ENCODE measurements around the gene IRF3.
"Not testable (repeated sequence)": the region's sequence is repeated elsewhere in the genome, so short reads cannot be mapped to it uniquely, and the experiment has no call there.

Gene IRF3

GRCh38 chr19:49633273-49633672 lies 32.4 kb downstream of the IRF3 start:
- not testable (repeated sequence) for H3K36me3 ChIP-seq (ENCODE audit: control insufficient read depth, insufficient read depth, low read length); H3K9me3 ChIP-seq (ENCODE audit: control insufficient read depth, insufficient read depth, low read length); H3K27ac ChIP-seq (ENCODE audit: low read length); DNase-seq (ENCODE audit: low read depth, low spot score); H3K4me3 ChIP-seq (ENCODE audit: low read length); H3K4me1 ChIP-seq (ENCODE audit: control insufficient read depth, insufficient read depth, low read length); H3K27me3 ChIP-seq (ENCODE audit: control insufficient read depth, insufficient read depth, low read length)
- no CpG with 5 or more reads among the region's 9 CpGs for WGBS (ENCODE audit: insufficient coverage, insufficient read length)

- WGBS (ENCODE audit: insufficient coverage, insufficient read length), result no CpG with 5 or more reads among the region's 5 CpGs
These were observed 33.1 kb downstream of the IRF3 start for GRCh38 chr19:49632576-49632975.

GRCh38 chr19:49631610-49632192 lies 34.0 kb downstream of the IRF3 start:
- H3K36me3 ChIP-seq (ENCODE audit: control insufficient read depth, insufficient read depth, low read length), result no peaks in the 10 kb centered on the region
- H3K4me1 ChIP-seq (ENCODE audit: control insufficient read depth, insufficient read depth, low read length), result 0 out of 2 replicates have a peak, but pooled peaks cover 3% of the 10 kb centered on the region
- no CpG with 5 or more reads among the region's 19 CpGs for WGBS (ENCODE audit: insufficient coverage, insufficient read length)
- no peak overlapping the region for H3K4me3 ChIP-seq (ENCODE audit: low read length)
- DNase-seq (ENCODE audit: low read depth, low spot score), result no peak
- no peak overlapping the region for H3K27ac ChIP-seq (ENCODE audit: low read length)
- H3K9me3 ChIP-seq (ENCODE audit: control insufficient read depth, insufficient read depth, low read length), result no peaks in the 10 kb centered on the region
- no peaks in the 10 kb centered on the region for H3K27me3 ChIP-seq (ENCODE audit: control insufficient read depth, insufficient read depth, low read length)

More at GRCh38 chr19:49632576-49632975, 33.1 kb downstream of the IRF3 start:
- Histone ChIP-seq H3K27ac (ENCODE audit: low read length) (no peak overlapping the region), H3K4me3 (ENCODE audit: low read length) (no peak overlapping the region), H3K36me3 (ENCODE audit: control insufficient read depth, insufficient read depth, low read length) (no peaks in the 10 kb centered on the region), H3K4me1 (ENCODE audit: control insufficient read depth, insufficient read depth, low read length) (0 out of 2 replicates have a peak, but pooled peaks cover 3% of the 10 kb centered on the region), H3K9me3 (ENCODE audit: control insufficient read depth, insufficient read depth, low read length) (no peaks in the 10 kb centered on the region), H3K27me3 (ENCODE audit: control insufficient read depth, insufficient read depth, low read length) (no peaks in the 10 kb centered on the region)
- no peak for DNase-seq (ENCODE audit: low read depth, low spot score)

- no peaks in the 10 kb centered on the region for H3K9me3 ChIP-seq (ENCODE audit: control insufficient read depth, insufficient read depth, low read length)
- H3K27ac ChIP-seq (ENCODE audit: low read length), result no peak overlapping the region
- H3K4me3 ChIP-seq (ENCODE audit: low read length), result no peak overlapping the region
- no peak for DNase-seq (ENCODE audit: low read depth, low spot score)
- H3K36me3 ChIP-seq (ENCODE audit: control insufficient read depth, insufficient read depth, low read length), result peaks cover 5% of the 10 kb centered on the region; the same call in 1 of the 2 replicates
- WGBS (ENCODE audit: insufficient coverage, insufficient read length), result no CpG with 5 or more reads among the region's 9 CpGs
- H3K4me1 ChIP-seq (ENCODE audit: control insufficient read depth, insufficient read depth, low read length), result 0 out of 2 replicates have a peak, but pooled peaks cover 3% of the 10 kb centered on the region
- no peaks in the 10 kb centered on the region for H3K27me3 ChIP-seq (ENCODE audit: control insufficient read depth, insufficient read depth, low read length)
These were observed 34.6 kb downstream of the IRF3 start for GRCh38 chr19:49631014-49631588.

- Histone ChIP-seq H3K27ac (ENCODE audit: low read length) (no peak overlapping the region), H3K4me1 (ENCODE audit: control insufficient read depth, insufficient read depth, low read length) (0 out of 2 replicates have a peak, but pooled peaks cover 2% of the 10 kb centered on the region), H3K27me3 (ENCODE audit: control insufficient read depth, insufficient read depth, low read length) (no peaks in the 10 kb centered on the region), H3K9me3 (ENCODE audit: control insufficient read depth, insufficient read depth, low read length) (no peaks in the 10 kb centered on the region), H3K36me3 (ENCODE audit: control insufficient read depth, insufficient read depth, low read length) (peaks cover 13% of the 10 kb centered on the region; the same call in 1 of the 2 replicates), H3K4me3 (ENCODE audit: low read length) (no peak overlapping the region)
- no CpG with 5 or more reads among the region's 9 CpGs for WGBS (ENCODE audit: insufficient coverage, insufficient read length)
- no peak for DNase-seq (ENCODE audit: low read depth, low spot score)
These were observed 36.0 kb downstream of the IRF3 start for GRCh38 chr19:49629659-49630058.

GRCh38 chr19:49626226-49626625 lies 39.4 kb downstream of the IRF3 start:
- no peaks in the 10 kb centered on the region for H3K27me3 ChIP-seq (ENCODE audit: control insufficient read depth, insufficient read depth, low read length)
- H3K4me1 ChIP-seq (ENCODE audit: control insufficient read depth, insufficient read depth, low read length), result 0 out of 2 replicates have a peak, but pooled peaks cover 2% of the 10 kb centered on the region
- no peak overlapping the region for H3K27ac ChIP-seq (ENCODE audit: low read length)
- no peak overlapping the region for H3K4me3 ChIP-seq (ENCODE audit: low read length)
- WGBS (ENCODE audit: insufficient coverage, insufficient read length), result no CpG with 5 or more reads among the region's 11 CpGs
- H3K36me3 ChIP-seq (ENCODE audit: control insufficient read depth, insufficient read depth, low read length), result peaks cover 20% of the 10 kb centered on the region
- no peak for DNase-seq (ENCODE audit: low read depth, low spot score)
- H3K9me3 ChIP-seq (ENCODE audit: control insufficient read depth, insufficient read depth, low read length), result no peaks in the 10 kb centered on the region

- Histone ChIP-seq H3K27me3 (ENCODE audit: control insufficient read depth, insufficient read depth, low read length) (no peaks in the 10 kb centered on the region), H3K4me1 (ENCODE audit: control insufficient read depth, insufficient read depth, low read length) (no peaks in the 10 kb centered on the region), H3K4me3 (ENCODE audit: low read length) (no peak overlapping the region), H3K27ac (ENCODE audit: low read length) (no peak overlapping the region), H3K9me3 (ENCODE audit: control insufficient read depth, insufficient read depth, low read length) (no peaks in the 10 kb centered on the region), H3K36me3 (ENCODE audit: control insufficient read depth, insufficient read depth, low read length) (peaks cover 23% of the 10 kb centered on the region)
- no peak for DNase-seq (ENCODE audit: low read depth, low spot score)
- no CpG with 5 or more reads among the region's 27 CpGs for WGBS (ENCODE audit: insufficient coverage, insufficient read length)
These were observed 40.4 kb downstream of the IRF3 start for GRCh38 chr19:49624967-49625910.

- H3K27ac ChIP-seq (ENCODE audit: low read length); H3K4me3 ChIP-seq (ENCODE audit: low read length); H3K27me3 ChIP-seq (ENCODE audit: control insufficient read depth, insufficient read depth, low read length); H3K9me3 ChIP-seq (ENCODE audit: control insufficient read depth, insufficient read depth, low read length); H3K4me1 ChIP-seq (ENCODE audit: control insufficient read depth, insufficient read depth, low read length); DNase-seq (ENCODE audit: low read depth, low spot score): not testable (repeated sequence)
- WGBS (ENCODE audit: insufficient coverage, insufficient read length), result no CpG with 5 or more reads among the region's 13 CpGs
- H3K36me3 ChIP-seq (ENCODE audit: control insufficient read depth, insufficient read depth, low read length), result peaks cover 32% of the 10 kb centered on the region
These were observed 47.8 kb downstream of the IRF3 start for GRCh38 chr19:49617860-49618259.

- Histone ChIP-seq H3K9me3 (ENCODE audit: control insufficient read depth, insufficient read depth, low read length) (no peaks in the 10 kb centered on the region), H3K36me3 (ENCODE audit: control insufficient read depth, insufficient read depth, low read length) (peaks cover 32% of the 10 kb centered on the region), H3K4me1 (ENCODE audit: control insufficient read depth, insufficient read depth, low read length) (no peaks in the 10 kb centered on the region), H3K27ac (ENCODE audit: low read length) (no peak overlapping the region), H3K27me3 (ENCODE audit: control insufficient read depth, insufficient read depth, low read length) (no peaks in the 10 kb centered on the region), H3K4me3 (ENCODE audit: low read length) (no peak overlapping the region)
- DNase-seq (ENCODE audit: low read depth, low spot score), result no peak
- WGBS (ENCODE audit: insufficient coverage, insufficient read length), result no CpG with 5 or more reads among the region's 7 CpGs
These were observed 48.7 kb downstream of the IRF3 start for GRCh38 chr19:49616945-49617344.

GRCh38 chr19:49616532-49616931 lies 49.1 kb downstream of the IRF3 start:
- Histone ChIP-seq H3K9me3 (ENCODE audit: control insufficient read depth, insufficient read depth, low read length) (no peaks in the 10 kb centered on the region), H3K36me3 (ENCODE audit: control insufficient read depth, insufficient read depth, low read length) (peaks cover 29% of the 10 kb centered on the region), H3K27ac (ENCODE audit: low read length) (no peak overlapping the region), H3K4me1 (ENCODE audit: control insufficient read depth, insufficient read depth, low read length) (no peaks in the 10 kb centered on the region), H3K27me3 (ENCODE audit: control insufficient read depth, insufficient read depth, low read length) (no peaks in the 10 kb centered on the region), H3K4me3 (ENCODE audit: low read length) (no peak overlapping the region)
- no CpG with 5 or more reads among the region's 7 CpGs for WGBS (ENCODE audit: insufficient coverage, insufficient read length)
- no peak for DNase-seq (ENCODE audit: low read depth, low spot score)

All from iPS DF 6.9 (cell line).